C4-2B (cell line): ENCODE measurements around the gene DNAH8.

Experiments
- ZFX ChIP-seq: fragments of 450-650 bp; IDR thresholded peaks from 2 replicates; pipeline ENCODE4 v1.6.1; 2017
- TF ChIP-seq, protein P1 (sequence below): fragments of 450-650 bp; conservative IDR thresholded peaks from 2 replicates; pipeline ENCODE4 v1.5.1; 2017; ENCODE audit warnings: mild to moderate bottlenecking

DNA sequence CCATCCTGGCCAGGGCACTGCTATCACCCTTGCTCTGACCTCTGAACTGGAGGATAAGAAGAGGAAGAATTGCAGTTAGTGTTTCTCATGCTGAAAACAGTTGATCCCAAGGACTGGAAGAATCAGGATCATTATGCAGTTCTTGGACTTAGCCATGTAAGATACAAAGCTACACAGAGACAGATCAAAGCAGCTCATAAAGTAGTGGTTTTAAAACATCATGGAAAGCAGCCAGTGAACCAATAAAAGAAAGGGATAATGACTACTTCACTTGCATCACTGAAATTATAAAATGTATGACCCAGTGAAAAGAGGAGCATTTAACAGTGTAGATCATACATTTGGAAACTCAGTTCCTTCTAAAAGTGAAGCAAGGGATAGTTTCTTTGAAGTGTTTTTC lies 47.7 kb downstream of the DNAH8 start:
- TF ChIP-seq, protein P1, sequence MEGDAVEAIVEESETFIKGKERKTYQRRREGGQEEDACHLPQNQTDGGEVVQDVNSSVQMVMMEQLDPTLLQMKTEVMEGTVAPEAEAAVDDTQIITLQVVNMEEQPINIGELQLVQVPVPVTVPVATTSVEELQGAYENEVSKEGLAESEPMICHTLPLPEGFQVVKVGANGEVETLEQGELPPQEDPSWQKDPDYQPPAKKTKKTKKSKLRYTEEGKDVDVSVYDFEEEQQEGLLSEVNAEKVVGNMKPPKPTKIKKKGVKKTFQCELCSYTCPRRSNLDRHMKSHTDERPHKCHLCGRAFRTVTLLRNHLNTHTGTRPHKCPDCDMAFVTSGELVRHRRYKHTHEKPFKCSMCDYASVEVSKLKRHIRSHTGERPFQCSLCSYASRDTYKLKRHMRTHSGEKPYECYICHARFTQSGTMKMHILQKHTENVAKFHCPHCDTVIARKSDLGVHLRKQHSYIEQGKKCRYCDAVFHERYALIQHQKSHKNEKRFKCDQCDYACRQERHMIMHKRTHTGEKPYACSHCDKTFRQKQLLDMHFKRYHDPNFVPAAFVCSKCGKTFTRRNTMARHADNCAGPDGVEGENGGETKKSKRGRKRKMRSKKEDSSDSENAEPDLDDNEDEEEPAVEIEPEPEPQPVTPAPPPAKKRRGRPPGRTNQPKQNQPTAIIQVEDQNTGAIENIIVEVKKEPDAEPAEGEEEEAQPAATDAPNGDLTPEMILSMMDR, result no peak
- no peak for TF ChIP-seq ZFX
